HepG2 (cell line): ENCODE data around the gene ZC3H7B. TPM values are rescaled to one million over a fixed set of nuclear protein-coding genes. Genes with fewer than 3 reads are reported as not detected.

Experiments used
- HOXA7 ChIP-seq: sonication (generic); formaldehyde crosslinking; IDR thresholded peaks from 2 replicates; pipeline ENCODE4 v1.8.1; 2022; ENCODE audit warnings: mild to moderate bottlenecking, missing genetic modification reagents, moderate library complexity
- NFYB ChIP-seq: sonication (generic); formaldehyde crosslinking; IDR thresholded peaks from 2 replicates; pipeline ENCODE4 v1.4.0; 2020; ENCODE audit warnings: missing genetic modification reagents
- NRL ChIP-seq: sonication (generic); formaldehyde crosslinking; IDR thresholded peaks from 2 replicates; pipeline ENCODE4 v1.5.0; 2020; ENCODE audit warnings: missing genetic modification reagents, mild to moderate bottlenecking, moderate library complexity, borderline replicate concordance
- REST ChIP-seq, 2 experiments: IDR thresholded peaks; 2 replicates each; pipeline ENCODE4 v1.6.1; 2011 to 2012; ENCODE audit warnings: low read length in 2 of 2, borderline replicate concordance in 1 of 2, low read depth in 1 of 2, mild to moderate bottlenecking in 1 of 2, moderate library complexity in 1 of 2
- THYN1 ChIP-seq: sonication (generic); formaldehyde crosslinking; IDR thresholded peaks from 2 replicates; pipeline ENCODE4 v1.8.1; 2023; ENCODE audit warnings: low read depth, mild to moderate bottlenecking, moderate library complexity, missing genetic modification reagents, borderline replicate concordance
- TRIM24 ChIP-seq: sonication (generic); formaldehyde crosslinking; IDR thresholded peaks from 2 replicates; pipeline ENCODE4 v1.8.0; 2022; ENCODE audit warnings: mild to moderate bottlenecking, missing genetic modification reagents
- ZBTB20 ChIP-seq: sonication (generic); formaldehyde crosslinking; IDR thresholded peaks from 2 replicates; pipeline ENCODE4 v1.8.1; 2023; ENCODE audit warnings: missing genetic modification reagents, low read depth, mild to moderate bottlenecking, borderline replicate concordance
- ZFX ChIP-seq: sonication (generic); formaldehyde crosslinking; IDR thresholded peaks from 2 replicates; pipeline ENCODE4 v1.4.0; 2020; ENCODE audit warnings: mild to moderate bottlenecking, low read depth, missing genetic modification reagents, moderate library complexity
- ZNF441 ChIP-seq: sonication (generic); formaldehyde crosslinking; IDR thresholded peaks from 2 replicates; pipeline ENCODE4 v1.7.0; 2021; ENCODE audit warnings: missing genetic modification reagents, borderline replicate concordance
- ZNF549 ChIP-seq: sonication (generic); formaldehyde crosslinking; IDR thresholded peaks from 2 replicates; pipeline ENCODE4 v1.5.0; 2020; ENCODE audit warnings: missing genetic modification reagents
- ZNF558 ChIP-seq: sonication (generic); formaldehyde crosslinking; IDR thresholded peaks from 2 replicates; pipeline ENCODE4 v1.9.0; 2022; ENCODE audit warnings: mild to moderate bottlenecking, missing genetic modification reagents, borderline replicate concordance
- ZNF564 ChIP-seq: sonication (generic); formaldehyde crosslinking; IDR thresholded peaks from 2 replicates; pipeline ENCODE4 v1.8.1; 2023; ENCODE audit warnings: mild to moderate bottlenecking, missing genetic modification reagents
- ZNF790 ChIP-seq: sonication (generic); formaldehyde crosslinking; IDR thresholded peaks from 2 replicates; pipeline ENCODE4 v1.8.0; 2022; ENCODE audit warnings: missing genetic modification reagents, mild to moderate bottlenecking, borderline replicate concordance
- polyA plus RNA-seq, 8 experiments: library from polyadenylated mRNA; depleted of rRNA in 3 of 8; stranded (reverse) in 7 of 8; unstranded in 1 of 8; fragments of >200 nt; fragmentation: Illumina TruSeq in 4 of 8; extraction: Trizol in 4 of 8; gene quantifications; 2 replicates each; pipeline versions ENCODE4 v1.2.1 to v1.2.3, GENCODE V29; 2011 to 2016; ENCODE audit warnings: low read depth in 4 of 8, missing spikeins in 1 of 8, mixed read lengths in 1 of 8; ENCODE audit not compliant: insufficient read depth in 1 of 8
- total RNA-seq, 5 experiments: library from RNA; depleted of rRNA; stranded (reverse); fragments of >200 nt; fragmentation: Illumina TruSeq; extraction: Trizol; gene quantifications; 2 replicates each; pipeline ENCODE4 v1.2.3, GENCODE V29; 2016; ENCODE audit warnings: low read depth in 1 of 5
- TF ChIP-seq, protein P1 (sequence below): sonication (generic); formaldehyde crosslinking; IDR thresholded peaks from 2 replicates; pipeline ENCODE4 v1.4.0; 2020; ENCODE audit warnings: missing genetic modification reagents
- TF ChIP-seq, protein P2 (sequence below): sonication (generic); formaldehyde crosslinking; IDR thresholded peaks from 2 replicates; pipeline ENCODE4 v1.5.1; 2020; ENCODE audit warnings: mild to moderate bottlenecking, missing genetic modification reagents, moderate library complexity
- TF ChIP-seq, protein P3 (sequence below), 2 experiments: sonication (generic) in 1 of 2; formaldehyde crosslinking in 1 of 2; IDR thresholded peaks; 2 replicates each; pipeline versions ENCODE4 v1.4.0 to v1.6.1; 2018 to 2020; ENCODE audit warnings: missing genetic modification reagents in 2 of 2, borderline replicate concordance in 1 of 2, low read depth in 1 of 2, mild to moderate bottlenecking in 1 of 2, missing biosample characterization in 1 of 2

The ZC3H7B gene
- total and polyA plus RNA-seq, 2 of the 13 experiments (the other 11 are each of a cell fraction or from before 2014, with no cell fraction given): 26.4 to 37.2 TPM

DNA sequence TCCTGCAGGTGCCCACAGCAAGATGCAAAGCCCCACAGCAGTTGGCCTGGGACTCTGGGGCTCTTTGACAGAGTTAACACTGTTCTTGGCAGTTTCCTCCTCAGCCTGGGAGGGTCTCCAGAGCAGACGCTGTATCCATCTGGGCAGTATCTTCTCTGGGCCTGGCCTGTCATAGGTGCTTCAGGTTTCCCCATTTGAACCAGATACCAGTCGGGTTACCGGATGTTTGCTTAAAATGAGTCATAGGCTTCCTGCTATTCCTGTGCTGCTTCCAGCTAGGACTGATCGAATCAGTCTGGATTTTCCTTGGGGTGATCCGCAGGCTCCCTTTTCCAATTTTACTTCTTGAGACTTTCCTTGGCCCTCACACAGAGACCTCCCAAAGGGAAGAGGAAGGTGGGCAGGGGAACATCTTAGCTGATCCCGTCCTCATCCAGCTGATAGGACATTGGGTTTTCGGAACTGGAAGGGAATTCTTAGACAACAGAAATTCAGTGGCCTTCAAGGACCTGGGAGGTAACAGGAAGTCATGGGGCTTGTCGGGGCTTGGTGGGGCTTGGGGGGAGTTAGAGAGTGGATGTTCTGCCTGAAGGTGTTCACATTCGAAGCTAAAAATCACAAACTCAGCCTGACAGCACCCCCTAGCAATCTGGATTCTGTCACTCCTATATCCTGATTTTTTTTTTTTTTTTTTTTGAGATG, 12.9 kb upstream of the ZC3H7B start (continued):
- TF ChIP-seq NRL (CRISPR knock-in tag) (no peak), ZNF441 (CRISPR knock-in tag) (no peak), ZBTB20 (CRISPR knock-in tag) (peak; percentile 52; the same call in 1 of the 2 replicates), THYN1 (CRISPR knock-in tag) (no peak), TRIM24 (no peak), ZNF564 (no peak), ZFX (CRISPR knock-in tag) (peak; percentile 83), NFYB (CRISPR knock-in tag) (peak; percentile 33; the same call in 1 of the 2 replicates), ZNF558 (no peak), ZNF549 (no peak), REST (IDR thresholded peaks at IDR 0.05; ENCODE audit: borderline replicate concordance in 1 of 2, low read depth in 1 of 2, low read length in 2 of 2) (no peak; a peak in 1 of 4 replicates), HOXA7 (no peak), ZNF790 (CRISPR knock-in tag) (no peak)
- TF ChIP-seq, protein P1, sequence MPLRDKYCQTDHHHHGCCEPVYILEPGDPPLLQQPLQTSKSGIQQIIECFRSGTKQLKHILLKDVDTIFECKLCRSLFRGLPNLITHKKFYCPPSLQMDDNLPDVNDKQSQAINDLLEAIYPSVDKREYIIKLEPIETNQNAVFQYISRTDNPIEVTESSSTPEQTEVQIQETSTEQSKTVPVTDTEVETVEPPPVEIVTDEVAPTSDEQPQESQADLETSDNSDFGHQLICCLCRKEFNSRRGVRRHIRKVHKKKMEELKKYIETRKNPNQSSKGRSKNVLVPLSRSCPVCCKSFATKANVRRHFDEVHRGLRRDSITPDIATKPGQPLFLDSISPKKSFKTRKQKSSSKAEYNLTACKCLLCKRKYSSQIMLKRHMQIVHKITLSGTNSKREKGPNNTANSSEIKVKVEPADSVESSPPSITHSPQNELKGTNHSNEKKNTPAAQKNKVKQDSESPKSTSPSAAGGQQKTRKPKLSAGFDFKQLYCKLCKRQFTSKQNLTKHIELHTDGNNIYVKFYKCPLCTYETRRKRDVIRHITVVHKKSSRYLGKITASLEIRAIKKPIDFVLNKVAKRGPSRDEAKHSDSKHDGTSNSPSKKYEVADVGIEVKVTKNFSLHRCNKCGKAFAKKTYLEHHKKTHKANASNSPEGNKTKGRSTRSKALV (CRISPR knock-in tag): no peak
- TF ChIP-seq, protein P2, sequence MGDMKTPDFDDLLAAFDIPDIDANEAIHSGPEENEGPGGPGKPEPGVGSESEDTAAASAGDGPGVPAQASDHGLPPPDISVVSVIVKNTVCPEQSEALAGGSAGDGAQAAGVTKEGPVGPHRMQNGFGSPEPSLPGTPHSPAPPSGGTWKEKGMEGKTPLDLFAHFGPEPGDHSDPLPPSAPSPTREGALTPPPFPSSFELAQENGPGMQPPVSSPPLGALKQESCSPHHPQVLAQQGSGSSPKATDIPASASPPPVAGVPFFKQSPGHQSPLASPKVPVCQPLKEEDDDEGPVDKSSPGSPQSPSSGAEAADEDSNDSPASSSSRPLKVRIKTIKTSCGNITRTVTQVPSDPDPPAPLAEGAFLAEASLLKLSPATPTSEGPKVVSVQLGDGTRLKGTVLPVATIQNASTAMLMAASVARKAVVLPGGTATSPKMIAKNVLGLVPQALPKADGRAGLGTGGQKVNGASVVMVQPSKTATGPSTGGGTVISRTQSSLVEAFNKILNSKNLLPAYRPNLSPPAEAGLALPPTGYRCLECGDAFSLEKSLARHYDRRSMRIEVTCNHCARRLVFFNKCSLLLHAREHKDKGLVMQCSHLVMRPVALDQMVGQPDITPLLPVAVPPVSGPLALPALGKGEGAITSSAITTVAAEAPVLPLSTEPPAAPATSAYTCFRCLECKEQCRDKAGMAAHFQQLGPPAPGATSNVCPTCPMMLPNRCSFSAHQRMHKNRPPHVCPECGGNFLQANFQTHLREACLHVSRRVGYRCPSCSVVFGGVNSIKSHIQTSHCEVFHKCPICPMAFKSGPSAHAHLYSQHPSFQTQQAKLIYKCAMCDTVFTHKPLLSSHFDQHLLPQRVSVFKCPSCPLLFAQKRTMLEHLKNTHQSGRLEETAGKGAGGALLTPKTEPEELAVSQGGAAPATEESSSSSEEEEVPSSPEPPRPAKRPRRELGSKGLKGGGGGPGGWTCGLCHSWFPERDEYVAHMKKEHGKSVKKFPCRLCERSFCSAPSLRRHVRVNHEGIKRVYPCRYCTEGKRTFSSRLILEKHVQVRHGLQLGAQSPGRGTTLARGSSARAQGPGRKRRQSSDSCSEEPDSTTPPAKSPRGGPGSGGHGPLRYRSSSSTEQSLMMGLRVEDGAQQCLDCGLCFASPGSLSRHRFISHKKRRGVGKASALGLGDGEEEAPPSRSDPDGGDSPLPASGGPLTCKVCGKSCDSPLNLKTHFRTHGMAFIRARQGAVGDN (CRISPR knock-in tag): no peak; the same call in 1 of the 2 replicates
- TF ChIP-seq, protein P3, sequence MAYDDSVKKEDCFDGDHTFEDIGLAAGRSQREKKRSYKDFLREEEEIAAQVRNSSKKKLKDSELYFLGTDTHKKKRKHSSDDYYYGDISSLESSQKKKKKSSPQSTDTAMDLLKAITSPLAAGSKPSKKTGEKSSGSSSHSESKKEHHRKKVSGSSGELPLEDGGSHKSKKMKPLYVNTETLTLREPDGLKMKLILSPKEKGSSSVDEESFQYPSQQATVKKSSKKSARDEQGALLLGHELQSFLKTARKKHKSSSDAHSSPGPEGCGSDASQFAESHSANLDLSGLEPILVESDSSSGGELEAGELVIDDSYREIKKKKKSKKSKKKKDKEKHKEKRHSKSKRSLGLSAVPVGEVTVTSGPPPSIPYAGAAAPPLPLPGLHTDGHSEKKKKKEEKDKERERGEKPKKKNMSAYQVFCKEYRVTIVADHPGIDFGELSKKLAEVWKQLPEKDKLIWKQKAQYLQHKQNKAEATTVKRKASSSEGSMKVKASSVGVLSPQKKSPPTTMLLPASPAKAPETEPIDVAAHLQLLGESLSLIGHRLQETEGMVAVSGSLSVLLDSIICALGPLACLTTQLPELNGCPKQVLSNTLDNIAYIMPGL (CRISPR knock-in tag; IDR thresholded peaks at IDR 0.05; ENCODE audit: borderline replicate concordance in 1 of 2, low read depth in 1 of 2): 0 out of 4 replicates have a peak, but pooled peaks of 1 of the 2 experiments have one; percentile 27
